ENCODE results near the gene YPEL5.
"Not testable (repeated sequence)": the region's sequence is repeated elsewhere in the genome, so short reads cannot be mapped to it uniquely, and the experiment has no call there.

The YPEL5 gene

DNA sequence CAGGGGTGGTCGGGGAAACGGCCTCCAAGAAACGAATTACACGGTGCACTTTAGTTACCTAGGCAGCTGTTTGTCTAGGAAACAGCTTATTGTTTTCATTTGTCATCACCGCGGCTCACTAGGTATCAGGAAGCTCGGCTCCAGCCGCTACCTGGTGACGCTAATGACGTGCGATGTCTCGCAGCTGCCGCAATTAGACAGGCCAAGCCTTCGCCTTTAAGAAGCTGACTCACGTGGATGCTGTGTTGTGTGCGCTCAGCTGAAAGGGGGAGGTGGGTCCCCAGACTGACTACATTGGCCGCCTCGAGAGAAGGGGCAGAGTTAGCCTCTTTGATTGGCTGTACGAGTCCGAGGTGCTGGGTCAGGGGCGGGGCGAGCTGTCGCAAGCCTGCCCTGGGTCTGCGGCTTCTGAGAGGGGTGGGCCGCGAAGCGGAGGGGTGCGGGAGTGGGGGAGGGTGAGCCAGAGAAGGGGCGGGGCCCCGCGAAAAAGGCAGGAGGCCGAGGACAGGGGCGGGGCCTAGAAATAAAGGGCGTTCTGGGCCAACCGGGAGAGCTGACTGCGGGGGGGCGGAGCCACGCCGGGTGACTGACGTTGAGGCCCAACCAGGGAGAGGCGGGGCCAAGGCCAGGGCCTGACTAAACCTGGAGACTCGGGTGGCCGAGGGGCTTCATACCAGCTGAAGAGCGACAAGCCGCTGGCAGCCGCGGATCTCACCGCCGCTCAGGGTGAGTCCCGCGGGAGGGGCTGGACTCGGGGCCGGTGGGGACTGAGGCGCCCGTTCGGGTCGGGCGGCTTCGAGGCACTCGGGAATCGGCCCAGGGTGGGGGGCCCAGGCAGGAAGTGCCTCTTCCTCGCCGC lies at the start of gene YPEL5:
YPEL5 (plus strand) TSS at position 671 of the 859 bp plus-strand sequence. CDS start 9,645 bp downstream, outside the sequence.
- peak; percentile 86 for FAIRE-seq
- peak; percentile 97 for DNase-seq (ENCODE audit: low spot score)

DNA sequence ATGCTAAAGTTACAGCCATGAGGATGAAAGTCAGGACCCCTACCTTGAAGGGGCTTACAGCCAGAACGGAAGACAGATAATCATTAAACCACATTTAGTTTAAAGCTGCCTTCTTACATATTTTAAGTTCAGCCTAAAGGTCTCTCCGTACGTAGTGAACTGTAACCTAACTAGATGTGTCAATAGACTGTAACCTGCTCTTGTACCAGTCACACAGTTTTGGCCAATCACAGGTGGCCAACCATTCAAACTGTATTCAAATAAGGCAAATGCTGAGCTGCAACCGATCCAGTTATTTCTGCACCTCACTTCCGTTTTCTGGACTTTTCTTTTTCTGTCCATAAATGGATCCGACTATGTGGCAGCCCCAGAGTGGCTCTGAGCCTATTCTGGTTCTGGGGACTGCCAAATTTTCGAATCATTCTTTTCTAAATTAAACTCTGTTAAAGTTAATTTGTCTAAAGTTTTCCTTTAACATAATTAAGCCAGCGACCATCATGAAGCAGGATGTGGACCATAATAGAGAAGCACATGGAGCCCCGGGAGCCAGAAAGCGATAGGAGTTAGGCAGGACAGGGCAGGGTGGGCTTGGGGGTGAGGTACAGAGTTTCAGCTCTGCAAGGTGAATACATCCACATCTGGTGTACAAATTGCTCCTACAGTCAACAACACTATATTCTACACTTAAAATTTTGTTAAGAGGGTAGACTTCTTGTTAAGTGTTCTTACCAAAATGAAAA lies 48.4 kb upstream of the YPEL5 start:
- DNase-seq (ENCODE audit: low spot score) = no peak
- FAIRE-seq = no peak

DNA sequence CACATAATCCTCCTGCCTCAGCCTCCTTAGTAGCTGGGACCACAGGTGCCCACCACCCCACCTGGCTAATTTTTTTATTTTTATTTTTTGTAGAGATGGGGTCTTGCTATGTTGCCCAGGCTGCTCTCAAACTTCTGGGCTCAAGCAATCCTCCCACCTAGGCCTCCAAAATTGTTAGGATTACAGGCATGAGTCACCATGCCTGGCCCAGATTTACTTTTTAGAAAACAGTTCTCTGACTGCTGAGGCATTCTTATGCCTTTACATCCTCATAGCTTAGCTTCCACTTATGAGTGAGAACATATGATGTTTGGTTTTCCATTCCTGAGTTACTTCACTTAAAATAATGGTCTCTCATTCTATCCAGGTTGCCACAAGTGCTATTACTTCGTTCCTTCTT lies 47.4 kb upstream of the YPEL5 start:
- not testable (repeated sequence) for DNase-seq (ENCODE audit: low spot score); FAIRE-seq

DNA sequence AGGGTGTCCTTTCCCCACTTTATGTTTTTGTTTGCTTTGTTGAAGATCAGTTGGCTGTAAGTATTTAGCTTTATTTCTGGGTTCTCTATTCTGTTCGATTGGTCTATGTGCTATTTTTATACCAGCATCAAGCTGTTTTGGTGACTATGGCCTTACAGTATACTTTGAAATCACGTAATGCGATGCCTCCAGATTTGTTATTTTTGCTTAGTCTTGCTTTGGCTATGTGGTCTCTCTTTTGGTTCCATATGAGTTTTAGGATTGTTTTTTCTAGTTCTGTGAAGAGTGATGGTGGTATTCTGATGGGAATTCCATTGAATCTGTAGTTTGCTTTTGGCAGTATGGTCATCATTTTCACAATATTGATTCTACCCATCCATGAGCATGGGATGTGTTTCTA lies 46.1 kb upstream of the YPEL5 start:
- not testable (repeated sequence) for DNase-seq (ENCODE audit: low spot score); FAIRE-seq

DNA sequence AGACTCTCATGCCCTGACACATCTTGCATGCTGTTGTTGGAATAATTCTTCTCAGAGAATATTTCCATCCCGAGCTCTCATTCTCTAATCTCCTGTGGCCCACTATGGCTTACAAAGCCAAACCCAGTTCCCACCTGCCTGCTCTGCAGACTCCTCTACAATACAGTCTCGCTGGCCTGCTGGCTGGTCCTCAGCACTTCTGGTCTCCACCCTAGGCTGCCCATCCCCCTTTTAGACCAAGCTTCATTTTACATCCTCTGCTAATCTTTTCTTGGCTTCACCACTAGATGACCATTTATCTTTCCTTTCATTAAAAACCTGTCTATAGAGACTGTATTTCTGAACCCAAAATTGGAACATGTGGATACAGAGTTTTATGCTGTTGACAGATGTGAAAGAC lies 42.5 kb upstream of the YPEL5 start:
- FAIRE-seq = no peak

DNA sequence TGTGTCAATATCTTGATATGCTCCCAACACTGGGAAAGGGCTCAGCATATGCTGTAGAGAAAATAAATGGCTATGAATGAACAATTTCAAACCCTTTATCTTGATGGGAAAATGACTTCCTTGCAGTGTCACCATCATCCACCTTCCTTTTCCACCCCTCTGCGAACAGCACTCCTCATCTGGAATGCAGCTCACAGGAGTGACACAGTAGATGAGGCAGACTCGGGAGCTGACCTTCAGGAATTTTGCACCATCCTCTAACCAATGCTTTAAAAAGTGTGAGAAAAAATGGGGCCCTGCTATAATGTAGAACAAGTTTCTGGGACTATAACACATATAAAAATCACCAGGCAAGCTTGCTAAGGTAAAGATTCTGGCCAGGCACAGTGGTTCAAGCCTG lies 41.3 kb upstream of the YPEL5 start:
- FAIRE-seq (peak; percentile 75), DNase-seq (ENCODE audit: low spot score) (peak; percentile 70)

More for the DNA sequence above, 42.5 kb upstream of the YPEL5 start:
- DNase-seq (ENCODE audit: low spot score) = no peak

DNA sequence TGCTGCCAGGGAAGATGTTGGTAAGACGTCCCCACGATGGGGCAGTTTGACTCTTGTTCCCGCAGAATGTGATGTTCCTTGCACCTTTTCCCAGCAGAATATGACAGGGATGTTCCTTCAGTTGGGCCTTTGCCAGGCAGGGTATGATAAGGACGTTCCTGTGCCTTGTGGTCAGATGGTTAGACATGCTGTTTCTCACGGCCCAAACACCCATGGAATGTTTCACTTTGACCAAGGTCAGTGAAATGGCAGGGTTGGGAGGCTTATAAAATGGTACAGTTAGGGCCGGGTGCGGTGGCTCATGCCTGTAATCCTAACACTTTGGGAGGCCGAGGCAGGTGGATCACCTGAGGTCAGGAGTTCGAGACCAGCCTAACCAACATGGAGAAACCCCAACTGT lies 40.3 kb upstream of the YPEL5 start:
- FAIRE-seq (peak; percentile 94), DNase-seq (ENCODE audit: low spot score) (peak; percentile 97)

DNA sequence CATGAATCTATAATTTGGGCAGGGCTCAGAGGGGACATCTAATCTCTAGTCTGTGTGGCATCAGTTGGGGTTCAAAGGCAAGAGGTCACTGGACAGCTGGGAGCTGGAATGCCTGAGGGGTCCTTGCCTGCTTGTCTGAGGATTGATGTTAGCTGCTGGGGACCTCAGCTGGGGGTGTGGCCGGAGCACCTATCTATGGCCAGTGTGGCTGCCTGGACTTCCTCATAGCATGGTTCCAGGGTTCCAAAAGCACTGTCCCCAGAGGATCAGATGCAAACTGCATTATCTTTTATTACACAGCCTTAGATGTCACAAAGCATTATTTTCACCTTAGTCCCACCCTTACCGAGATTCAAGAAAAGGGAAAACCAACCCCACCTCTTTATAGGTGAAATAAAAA lies 38.6 kb upstream of the YPEL5 start:
- FAIRE-seq (no peak), DNase-seq (ENCODE audit: low spot score) (no peak)

DNA sequence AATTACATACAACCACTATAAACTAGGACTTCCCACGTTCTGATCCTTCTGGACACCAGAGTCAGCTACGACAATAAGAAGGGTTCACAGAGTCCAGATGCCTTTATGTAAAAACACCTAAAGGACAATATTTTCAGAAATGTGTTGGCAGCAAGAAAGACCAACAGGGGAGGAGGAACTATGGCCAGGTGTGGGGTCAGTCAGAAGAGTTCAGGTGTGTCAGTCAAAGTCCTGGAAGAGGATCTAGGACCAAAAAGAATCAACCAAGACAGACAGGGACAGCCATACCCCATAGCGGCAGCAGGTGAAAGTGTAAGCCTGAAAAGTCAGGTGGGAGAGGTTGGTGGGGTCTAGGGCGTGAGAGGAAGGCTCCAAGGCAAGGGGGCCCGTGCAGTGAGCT lies 38.0 kb upstream of the YPEL5 start:
- no peak for DNase-seq (ENCODE audit: low spot score)
- FAIRE-seq = no peak

DNA sequence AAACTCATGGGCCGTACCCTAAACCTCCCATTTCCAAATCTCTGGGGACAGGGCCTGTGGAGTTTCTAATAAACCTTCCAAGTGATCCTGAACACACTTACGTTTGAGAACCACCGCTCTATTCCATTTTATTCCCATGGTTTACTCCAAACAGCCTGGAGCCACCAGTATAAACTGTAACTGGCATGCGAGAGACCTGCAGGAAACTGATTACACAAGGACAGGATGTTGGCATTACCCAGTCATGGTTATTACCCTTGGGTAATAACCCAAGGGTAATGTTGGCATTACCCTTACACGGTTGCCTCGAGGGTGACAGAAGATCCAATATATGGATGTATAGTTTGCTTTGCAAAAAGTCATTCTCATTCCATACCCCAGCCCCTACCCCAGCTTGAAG lies 37.0 kb upstream of the YPEL5 start:
- FAIRE-seq (no peak), DNase-seq (ENCODE audit: low spot score) (peak; percentile 22)

DNA sequence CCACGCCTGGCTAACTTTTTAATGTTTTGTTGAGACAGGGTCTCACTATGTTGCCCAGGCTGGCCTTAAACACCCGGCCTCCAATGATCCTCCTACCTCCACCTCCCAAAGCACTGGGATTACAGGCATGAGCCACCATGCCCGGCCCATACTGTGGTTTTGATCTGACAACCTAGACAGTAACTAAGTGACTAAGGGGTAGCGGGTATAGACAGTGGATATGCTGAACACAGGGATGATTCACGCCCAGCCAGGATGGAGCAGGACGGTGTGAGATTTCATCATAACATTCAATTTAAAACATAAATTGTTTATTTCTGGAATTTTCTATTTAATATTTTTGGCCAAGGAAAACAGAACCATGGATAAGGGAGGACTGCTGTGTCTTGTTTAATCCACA lies 36.0 kb upstream of the YPEL5 start:
- peak; percentile 64 for DNase-seq (ENCODE audit: low spot score)
- peak; percentile 14 for FAIRE-seq

DNA sequence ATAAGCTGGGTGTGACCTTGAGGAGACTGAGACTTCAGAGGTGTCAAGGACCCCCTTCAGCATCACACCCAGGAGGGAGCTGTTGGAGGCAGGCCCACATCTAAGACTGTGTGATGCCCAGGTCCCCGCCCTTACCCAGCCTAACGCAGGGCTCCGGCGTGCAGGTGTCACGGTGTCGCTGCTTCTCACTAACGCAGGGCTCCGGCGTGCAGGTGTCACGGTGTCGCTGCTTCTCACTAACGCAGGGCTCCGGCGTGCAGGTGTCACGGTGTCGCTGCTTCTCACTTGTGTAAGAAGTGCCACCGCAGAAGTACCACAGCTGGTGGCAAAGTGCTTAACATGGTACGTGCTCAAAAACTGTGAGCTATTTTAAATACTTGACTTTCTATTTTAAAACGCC lies 35.6 kb upstream of the YPEL5 start:
- FAIRE-seq; DNase-seq (ENCODE audit: low spot score): not testable (repeated sequence)

DNA sequence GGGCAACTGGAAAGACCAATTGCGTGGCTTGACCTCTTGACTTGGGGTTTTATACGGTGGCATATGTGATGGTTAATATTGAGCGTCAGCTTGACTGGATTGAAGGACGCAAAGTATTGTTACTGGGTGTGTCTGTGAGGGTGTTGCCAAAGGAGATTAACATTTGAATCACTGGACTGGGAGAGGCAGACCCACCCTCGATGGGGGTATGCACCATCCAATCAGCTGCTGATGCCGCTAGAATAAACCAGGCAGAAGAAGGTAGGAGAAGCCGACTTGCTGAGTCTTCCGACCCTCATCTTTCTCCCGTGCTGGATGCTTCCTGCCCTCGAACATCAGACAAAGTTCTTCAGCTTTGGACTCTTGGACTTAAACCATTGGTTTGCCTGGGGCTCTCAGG lies 34.2 kb upstream of the YPEL5 start:
- FAIRE-seq (peak; percentile 28), DNase-seq (ENCODE audit: low spot score) (peak; percentile 26)

DNA sequence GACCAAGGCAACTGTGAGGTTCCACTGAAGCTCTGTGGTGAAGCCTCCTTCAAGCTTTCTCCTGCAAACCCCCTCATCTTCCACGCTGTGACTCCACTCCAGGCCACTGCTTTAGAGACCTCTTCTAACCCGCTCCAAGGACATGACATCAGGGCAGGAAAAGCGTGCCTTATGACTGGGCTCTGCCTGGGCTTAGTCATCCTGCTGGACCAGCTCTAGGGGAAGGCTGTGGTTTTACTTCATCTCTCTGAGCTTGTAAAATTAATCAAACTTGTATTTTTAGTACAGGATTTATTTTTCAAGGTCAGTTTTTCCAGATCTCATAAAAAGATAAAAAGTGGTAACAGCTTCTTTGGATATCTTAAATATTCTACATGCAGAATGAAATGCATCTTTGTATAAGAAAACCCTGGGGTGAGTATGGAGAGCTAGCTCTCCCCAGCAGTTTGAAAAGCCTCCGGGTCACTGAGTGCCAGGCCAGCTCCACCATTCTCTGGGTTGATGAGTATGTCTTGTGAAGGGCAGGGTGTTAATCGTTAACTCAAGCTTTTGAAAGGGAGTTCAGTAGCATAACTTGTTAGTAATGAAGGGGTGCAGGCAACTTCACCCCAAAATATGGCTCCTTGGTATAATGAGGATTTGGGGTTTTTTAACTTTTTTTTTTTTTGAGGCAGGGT lies 33.1 kb upstream of the YPEL5 start:
- FAIRE-seq (peak; percentile 94), DNase-seq (ENCODE audit: low spot score) (peak; percentile 93)

DNA sequence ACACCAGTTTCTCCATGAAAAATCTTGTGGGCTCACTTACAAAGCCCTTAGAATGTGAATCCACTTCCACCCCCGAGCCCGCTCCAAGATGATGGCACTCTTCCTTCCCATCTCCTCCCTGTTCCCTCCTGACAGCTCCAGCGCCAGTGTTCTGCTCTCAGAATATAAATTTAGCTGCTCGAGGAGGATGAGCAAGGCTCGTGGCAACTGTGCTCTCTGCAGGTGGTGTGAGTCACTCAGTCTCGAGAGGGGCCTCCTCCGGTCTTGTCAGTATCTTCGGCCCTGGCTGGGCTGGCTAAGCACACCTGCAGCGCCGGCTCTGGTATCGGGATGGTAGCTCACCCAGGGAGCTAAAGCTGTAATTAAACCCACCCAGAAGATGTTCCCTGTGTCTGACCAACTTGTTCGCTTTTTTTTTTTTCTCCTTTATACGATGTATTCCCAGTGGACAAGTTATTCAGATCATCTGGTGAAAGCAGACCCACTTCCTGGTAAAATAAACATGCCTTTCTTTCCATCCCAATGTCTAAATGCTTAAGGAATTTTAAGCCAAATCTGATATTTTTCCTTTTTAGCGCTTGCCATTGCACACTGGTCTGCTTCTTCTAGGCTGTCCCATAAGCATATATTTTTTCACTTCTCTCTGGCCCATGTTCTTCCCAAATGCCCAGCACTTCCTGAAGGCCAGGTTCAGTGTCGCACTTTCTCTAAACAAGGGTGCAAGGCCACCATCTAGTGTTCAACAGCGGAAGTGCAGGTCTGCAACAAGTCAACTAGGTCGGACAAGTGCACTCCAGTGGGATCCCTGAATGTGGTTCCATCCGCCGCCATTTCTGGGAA lies 31.4 kb upstream of the YPEL5 start:
- DNase-seq (ENCODE audit: low spot score) (peak; percentile 88), FAIRE-seq (peak; percentile 76)

DNA sequence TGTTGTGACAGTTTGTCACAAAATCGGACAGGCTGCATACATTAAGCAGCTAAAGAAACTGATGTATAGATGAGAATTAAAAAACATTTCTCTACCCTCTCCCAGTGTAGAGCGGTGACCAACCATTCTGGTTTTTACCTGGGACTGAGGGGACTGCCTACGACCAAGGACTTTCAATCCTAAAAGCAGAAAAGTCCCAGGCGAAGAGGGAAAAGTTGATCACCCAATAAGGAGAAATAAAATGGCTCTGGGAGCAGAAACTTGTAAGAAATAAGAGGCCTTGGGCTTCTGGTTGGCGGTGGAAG lies 30.9 kb upstream of the YPEL5 start:
- FAIRE-seq = no peak
- DNase-seq (ENCODE audit: low spot score) = no peak

DNA sequence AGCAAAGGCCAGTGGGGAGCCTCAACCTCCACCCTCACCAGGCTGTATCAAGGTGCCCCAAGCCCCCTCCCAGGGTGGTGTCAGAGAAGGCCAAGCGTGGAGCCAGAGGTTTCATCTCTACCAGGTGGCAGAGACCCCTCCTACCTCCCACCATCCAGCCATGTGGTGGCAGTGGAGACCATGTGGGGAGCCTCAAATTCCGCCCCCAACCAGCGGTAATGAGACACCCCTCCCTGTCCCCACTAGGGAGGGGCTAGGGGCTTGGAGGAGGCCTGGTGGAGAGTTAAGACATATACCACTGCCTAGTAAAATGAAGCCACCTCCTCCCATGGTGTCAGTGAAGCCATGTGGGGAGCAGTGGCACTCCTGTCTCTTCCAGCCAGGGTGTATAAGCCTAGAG lies 24.4 kb upstream of the YPEL5 start:
- DNase-seq (ENCODE audit: low spot score) = no peak
- FAIRE-seq = no peak

DNA sequence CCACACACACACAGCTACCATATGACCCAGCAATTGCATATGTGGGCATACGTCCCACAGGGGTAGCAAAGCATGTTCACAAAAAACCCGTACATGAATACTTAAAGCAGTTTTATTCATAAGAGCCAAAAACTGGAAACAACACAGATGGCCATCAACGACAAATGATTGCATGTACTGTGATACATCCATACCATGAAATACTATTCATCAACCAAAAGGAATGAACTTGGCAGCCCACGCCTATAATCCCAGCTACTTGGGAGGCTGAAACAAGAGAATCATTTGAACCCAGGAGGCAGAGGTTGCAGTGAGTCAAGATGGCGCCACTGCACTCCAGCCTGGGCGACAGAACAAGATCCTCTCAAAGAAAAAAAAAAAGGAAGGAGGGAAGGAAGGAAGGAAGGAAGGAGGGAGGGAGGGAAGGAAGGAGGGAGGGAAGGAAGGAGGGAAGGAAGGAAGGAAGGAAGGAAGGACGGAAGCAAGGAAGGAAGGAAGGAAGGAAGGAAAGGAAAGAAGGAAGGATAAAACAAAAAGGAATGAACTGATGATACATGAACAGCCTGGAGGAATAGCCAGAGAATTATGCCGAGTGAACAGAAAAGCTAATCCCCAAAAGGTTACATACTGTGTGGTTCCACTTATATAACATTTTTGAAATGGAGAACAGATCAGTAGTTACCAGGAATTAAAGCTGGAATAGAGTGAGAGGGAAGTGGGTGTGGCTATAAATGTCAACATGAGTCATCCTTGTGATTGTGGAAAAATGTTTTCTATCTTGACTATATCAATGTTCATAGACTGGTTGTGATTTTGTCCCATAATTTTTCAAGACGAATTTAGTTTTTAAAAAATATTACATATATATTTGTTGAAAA lies 19.6 kb upstream of the YPEL5 start:
- peak; percentile 52 for FAIRE-seq
- no peak for DNase-seq (ENCODE audit: low spot score)

DNA sequence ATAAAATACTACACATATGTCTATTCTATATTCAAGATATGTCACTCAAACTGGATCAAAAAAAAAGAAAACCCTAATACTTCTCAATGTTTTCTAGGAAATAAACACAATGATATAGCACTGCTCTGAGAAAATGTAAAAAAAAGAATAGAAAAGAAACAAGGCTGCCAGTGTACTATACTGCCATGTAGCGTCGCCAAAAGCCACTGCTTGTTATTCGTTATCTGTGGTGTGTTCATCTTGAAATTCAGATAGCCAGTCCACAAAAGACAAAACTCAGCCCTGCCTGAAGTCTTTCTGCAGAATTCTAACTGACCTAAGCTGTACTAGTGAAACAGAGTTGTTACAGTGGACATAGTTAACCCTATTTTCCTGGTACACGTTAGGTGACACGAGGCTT lies 12.2 kb upstream of the YPEL5 start:
- FAIRE-seq (no peak), DNase-seq (ENCODE audit: low spot score) (no peak)

DNA sequence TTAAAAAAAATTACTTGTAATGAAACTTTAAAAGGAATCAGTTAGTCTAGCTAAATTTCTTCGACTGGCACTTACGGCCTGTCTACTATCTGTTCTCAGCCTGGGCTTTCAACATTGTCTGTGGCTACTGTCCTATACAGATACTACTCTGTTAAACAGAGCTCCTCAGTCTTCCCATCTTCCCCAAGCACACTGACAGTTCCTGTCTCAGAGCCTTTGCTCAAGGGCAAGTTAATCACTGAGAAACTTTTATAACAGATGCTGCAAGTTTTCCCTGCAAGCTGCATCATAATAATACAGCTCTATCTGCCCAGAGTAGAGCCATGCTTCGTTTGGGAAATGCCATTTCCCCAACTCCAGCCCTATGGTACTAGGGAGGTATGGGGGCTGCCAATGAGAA lies 11.3 kb upstream of the YPEL5 start:
- DNase-seq (ENCODE audit: low spot score) (no peak), FAIRE-seq (no peak)
